Activated CD4-positive, alpha-beta T cell treated with anti-CD3 and anti-CD28 coated beads, Interleukin-2, amount 10 ng/mL, durations not matched to agents 24 days and 14 days (primary cell): Measurements from ENCODE around the gene RRAGD. TPM values are rescaled to one million over a fixed set of nuclear protein-coding genes. Genes with fewer than 3 reads are reported as not detected.

ENCODE experiments used
- DNase-seq: peaks from one replicate; pipeline ENCODE4 v3.0.0; 2022
- H3K27ac Mint-ChIP-seq: one replicate; pipeline ENCODE4 v1.8.0; 2022; ENCODE audit warnings: mild to moderate bottlenecking, mixed read lengths
- H3K27me3 Mint-ChIP-seq: one replicate; pipeline ENCODE4 v1.8.0; 2022; ENCODE audit warnings: mixed read lengths
- H3K36me3 Mint-ChIP-seq: one replicate; pipeline ENCODE4 v1.8.0; 2022; ENCODE audit warnings: low read depth, mild to moderate bottlenecking, mixed read lengths
- H3K4me1 Mint-ChIP-seq: one replicate; pipeline ENCODE4 v1.8.0; 2021; ENCODE audit warnings: mixed read lengths
- H3K4me3 Mint-ChIP-seq: one replicate; pipeline ENCODE4 v1.8.0; 2022; ENCODE audit warnings: mild to moderate bottlenecking, moderate library complexity, mixed read lengths
- H3K9me3 Mint-ChIP-seq: one replicate; pipeline ENCODE4 v1.8.0; 2021; ENCODE audit warnings: mixed read lengths
- intact Hi-C: fragments of 100-400 bp; cut with micrococcal nuclease; formaldehyde crosslinking; loops from one replicate; pipeline ENCODE4 v1.15.1; 2023
- total RNA-seq: library from RNA; stranded (reverse); gene quantifications from 2 replicates; pipeline ENCODE4 v1.2.3, GENCODE V29; 2022

Gene RRAGD
- total RNA-seq, 1 donor from 2014 or later = 10.9 TPM

DNA sequence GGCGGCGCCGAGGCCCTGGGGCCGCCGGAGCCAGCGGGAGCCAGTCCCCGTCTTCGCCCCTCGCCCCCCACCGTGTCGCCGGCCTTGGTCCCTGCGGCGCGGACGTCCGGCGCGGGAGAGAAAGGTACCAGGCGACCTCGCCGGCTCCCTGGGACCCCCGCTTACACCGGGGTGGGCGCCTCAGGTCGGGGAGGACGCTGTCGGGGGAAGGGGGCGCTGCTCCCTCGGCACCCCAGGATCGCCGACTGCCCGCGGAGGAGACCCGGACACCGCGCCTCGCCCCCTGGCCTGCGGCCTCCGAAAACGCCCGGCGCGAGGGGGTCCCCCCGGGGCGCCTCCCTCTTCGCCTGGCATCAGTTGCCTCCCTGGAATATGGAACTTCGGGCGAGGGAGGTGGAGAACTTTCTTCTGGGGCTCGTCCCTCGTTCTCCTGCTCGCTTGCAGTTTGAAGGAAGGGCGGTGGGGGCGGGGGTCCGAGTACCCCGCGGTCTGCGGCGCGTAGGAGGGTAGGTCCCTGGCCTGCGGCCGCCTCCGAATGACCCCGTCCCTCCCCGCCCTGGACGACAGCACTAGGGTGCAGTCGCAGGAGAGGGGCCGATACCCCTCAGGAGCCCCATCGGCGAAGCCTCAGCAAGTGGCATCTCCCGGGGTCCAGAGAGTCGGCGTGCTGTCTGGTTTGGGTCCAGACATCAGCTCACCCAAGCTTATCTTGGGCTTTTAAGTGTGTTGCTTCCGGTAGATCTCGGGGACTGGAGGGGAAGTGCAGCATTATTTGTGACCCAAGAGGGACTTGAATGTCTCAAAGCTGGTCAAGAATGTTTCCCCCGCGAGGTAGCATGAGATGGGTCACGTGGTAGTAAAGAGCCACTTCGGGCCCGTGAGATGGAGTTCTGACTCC is 21.4 kb upstream of the RRAGD start:
- no peaks in the 10 kb centered on the region for H3K36me3 Mint-ChIP-seq
- peaks cover 44% of the 10 kb centered on the region for H3K27me3 Mint-ChIP-seq
- H3K27ac Mint-ChIP-seq = peak overlapping the region; percentile 66
- no peaks in the 10 kb centered on the region for H3K9me3 Mint-ChIP-seq
- intact Hi-C loops = loop anchor here (1.0 to 10.0 kb wide), 4 partner anchors 44 to 391 kb away; partner anchors contain the start of genes CASP8AP2 and LYRM2
- DNase-seq = peak; percentile 73
- peak overlapping the region; percentile 81 for H3K4me3 Mint-ChIP-seq
- peaks cover 14% of the 10 kb centered on the region for H3K4me1 Mint-ChIP-seq

- Mint-ChIP-seq H3K4me3 (peak within 1 kb of the TSS; percentile 84), H3K27me3 (peaks cover 49% of the 10 kb centered on the region), H3K36me3 (no peaks in the 10 kb centered on the region), H3K27ac (peak within 1 kb of the TSS; percentile 66), H3K4me1 (peaks cover 14% of the 10 kb centered on the region), H3K9me3 (no peaks in the 10 kb centered on the region)
- peak; percentile 96 for DNase-seq
- intact Hi-C loops = loop anchor here (1.0 to 10.0 kb wide), 5 partner anchors 44 to 392 kb away; partner anchors contain the start of genes CASP8AP2 and LYRM2
Measured at GRCh38 chr6:89432875-89433251, 20.8 kb upstream of the RRAGD start, which contains the start of gene ANKRD6. ANKRD6 (plus strand) TSS chr6:89433152; CDS start chr6:89566977, 133,825 bp downstream.

DNA sequence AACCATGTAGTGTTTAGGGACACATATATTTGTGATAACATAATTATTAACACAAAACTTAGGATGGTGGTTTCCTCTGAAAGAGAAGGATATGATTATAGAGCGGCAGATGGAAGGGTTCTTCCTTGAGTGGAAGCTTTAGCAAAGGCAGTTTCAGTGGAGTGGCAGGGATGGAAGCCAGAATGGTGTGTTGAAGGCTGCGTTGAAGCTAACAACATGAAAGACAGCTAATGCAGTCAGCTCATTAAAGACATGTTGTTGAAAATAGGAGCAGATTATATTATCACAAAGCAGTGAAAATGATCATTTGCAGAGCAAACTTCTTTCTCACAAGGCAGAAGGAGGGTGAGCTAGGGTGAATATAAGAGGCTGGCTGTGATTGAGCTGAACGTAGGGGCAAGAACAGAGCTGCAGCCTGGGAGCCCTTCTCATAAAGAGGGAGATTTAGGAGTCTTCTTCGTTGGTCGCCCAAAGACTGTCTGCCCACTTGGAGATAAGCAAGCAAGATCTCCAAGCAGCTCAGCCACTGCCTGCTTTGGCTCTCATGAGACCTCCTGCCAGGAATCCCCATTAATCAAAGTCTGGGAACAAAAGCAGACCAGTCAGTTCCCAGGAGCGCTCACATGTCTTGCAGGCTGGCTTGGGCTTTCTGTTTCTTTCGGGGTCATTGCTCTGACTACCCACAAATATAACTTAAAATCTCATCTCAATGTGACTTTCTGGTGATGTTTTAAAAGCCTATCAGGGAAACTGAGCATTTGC is 18.3 kb upstream of the RRAGD start:
- Mint-ChIP-seq H3K9me3 (no peaks in the 10 kb centered on the region), H3K27ac (no peak overlapping the region), H3K4me1 (peaks cover 14% of the 10 kb centered on the region), H3K36me3 (no peaks in the 10 kb centered on the region), H3K27me3 (peaks cover 48% of the 10 kb centered on the region), H3K4me3 (no peak overlapping the region)
- DNase-seq = no peak
- intact Hi-C loops = loop anchor here (5.0 to 10.0 kb wide), 2 partner anchors 47 to 394 kb away; partner anchors contain the start of gene CASP8AP2

DNA sequence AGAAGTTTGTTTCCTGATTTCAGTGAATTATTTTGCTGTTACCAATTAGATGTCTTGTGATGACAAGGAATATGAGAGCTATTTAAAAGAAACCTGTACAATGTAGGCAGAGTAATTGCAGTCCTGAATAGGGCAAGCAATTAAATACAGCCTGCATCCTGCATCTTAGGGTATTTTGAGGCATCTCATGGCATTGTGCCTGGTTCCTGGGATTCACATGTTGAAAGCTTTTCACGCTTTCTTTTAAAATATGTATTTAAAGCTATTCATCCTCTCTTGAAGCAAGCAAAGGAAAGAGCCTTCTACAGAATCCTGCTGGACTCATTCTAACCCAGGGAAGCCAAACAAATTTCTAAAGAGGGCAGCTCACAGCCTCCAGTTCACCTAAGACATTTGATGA is 4.7 kb upstream of the RRAGD start:
- Mint-ChIP-seq H3K4me3 (no peak overlapping the region), H3K27ac (no peak overlapping the region), H3K4me1 (peaks cover 8% of the 10 kb centered on the region), H3K36me3 (no peaks in the 10 kb centered on the region), H3K9me3 (no peaks in the 10 kb centered on the region), H3K27me3 (peaks cover 43% of the 10 kb centered on the region)
- intact Hi-C loops = no loop called here
- DNase-seq = no peak

GRCh38 chr6:89415185-89415584 is 3.1 kb upstream of the RRAGD start:
- H3K27ac Mint-ChIP-seq = no peak overlapping the region
- H3K4me3 Mint-ChIP-seq = no peak overlapping the region
- H3K4me1 Mint-ChIP-seq = peaks cover 16% of the 10 kb centered on the region
- peaks cover 48% of the 10 kb centered on the region for H3K27me3 Mint-ChIP-seq
- H3K9me3 Mint-ChIP-seq = no peaks in the 10 kb centered on the region
- H3K36me3 Mint-ChIP-seq = no peaks in the 10 kb centered on the region
- DNase-seq = no peak
- intact Hi-C loops = no loop called here

DNA sequence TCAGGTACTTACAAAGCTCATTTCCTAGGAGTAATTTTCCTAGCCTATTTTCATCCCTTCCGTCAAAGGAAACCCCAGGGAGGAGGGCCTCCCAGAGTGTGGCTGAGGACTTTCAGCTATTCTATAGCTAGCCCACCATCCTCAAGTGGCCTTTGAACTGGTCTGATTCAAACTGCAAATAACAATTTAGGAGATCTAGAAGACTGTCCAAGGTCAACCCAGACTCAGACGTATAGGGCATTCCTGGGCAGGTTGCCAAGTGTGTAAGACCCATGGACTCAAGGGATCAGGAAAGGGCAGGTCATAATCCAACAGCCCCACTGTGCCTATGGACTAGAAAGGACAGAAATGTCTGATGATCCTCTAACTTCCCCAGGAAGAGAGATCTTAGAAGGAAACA is 2.1 kb upstream of the RRAGD start:
- no peak overlapping the region for H3K27ac Mint-ChIP-seq
- no peaks in the 10 kb centered on the region for H3K36me3 Mint-ChIP-seq
- no peak overlapping the region for H3K4me3 Mint-ChIP-seq
- H3K9me3 Mint-ChIP-seq = no peaks in the 10 kb centered on the region
- H3K4me1 Mint-ChIP-seq = peaks cover 17% of the 10 kb centered on the region
- intact Hi-C loops = no loop called here
- DNase-seq = no peak
- peaks cover 48% of the 10 kb centered on the region for H3K27me3 Mint-ChIP-seq

- intact Hi-C loops = loop anchor here (2.0 kb wide), 1 partner anchor 56 kb away; no protein-coding TSS in a partner anchor
- H3K27ac Mint-ChIP-seq = no peak overlapping the region
- peaks cover 50% of the 10 kb centered on the region for H3K27me3 Mint-ChIP-seq
- no peaks in the 10 kb centered on the region for H3K36me3 Mint-ChIP-seq
- H3K9me3 Mint-ChIP-seq = no peaks in the 10 kb centered on the region
- peak overlapping the region; percentile 97 for H3K4me3 Mint-ChIP-seq
- peaks cover 17% of the 10 kb centered on the region for H3K4me1 Mint-ChIP-seq
- DNase-seq = no peak
Measured at GRCh38 chr6:89413006-89413400, 930 bp upstream of the RRAGD start.

GRCh38 chr6:89411145-89412070 is 665 bp downstream of the RRAGD start:
- intact Hi-C loops = loop anchor here (1.0 to 2.0 kb wide), 2 partner anchors 55 to 331 kb away; partner anchors contain the start of gene PNRC1
- Mint-ChIP-seq H3K27me3 (peaks cover 44% of the 10 kb centered on the region), H3K9me3 (no peaks in the 10 kb centered on the region), H3K27ac (peak overlapping the region; percentile 20), H3K36me3 (no peaks in the 10 kb centered on the region), H3K4me1 (peaks cover 17% of the 10 kb centered on the region), H3K4me3 (peak overlapping the region; percentile 97)
- DNase-seq = peak; percentile 80

DNA sequence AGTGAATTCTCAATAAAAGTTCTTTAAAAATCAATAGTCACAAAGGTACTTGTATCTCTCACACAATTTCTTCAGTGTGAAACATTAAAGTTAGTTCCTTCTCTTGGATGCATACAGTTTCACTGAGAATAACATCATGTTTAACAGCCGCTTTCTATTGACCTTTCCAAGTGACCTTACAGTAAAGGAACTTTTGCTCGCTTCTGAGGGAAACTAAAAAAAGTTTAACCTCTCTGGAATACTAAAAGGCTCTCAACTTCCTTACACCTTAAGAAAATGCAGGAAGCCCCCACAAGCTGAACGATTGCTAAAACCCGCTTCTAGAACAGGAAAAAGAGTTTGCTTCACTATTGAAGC is 1.3 kb downstream of the RRAGD start:
- Mint-ChIP-seq H3K27me3 (peaks cover 38% of the 10 kb centered on the region), H3K27ac (no peak overlapping the region), H3K9me3 (no peaks in the 10 kb centered on the region), H3K4me3 (peak overlapping the region; percentile 97), H3K4me1 (peaks cover 21% of the 10 kb centered on the region), H3K36me3 (no peaks in the 10 kb centered on the region)
- intact Hi-C loops = loop anchor here (1.0 kb wide), 1 partner anchor 35 kb away; no protein-coding TSS in a partner anchor
- DNase-seq = no peak

DNA sequence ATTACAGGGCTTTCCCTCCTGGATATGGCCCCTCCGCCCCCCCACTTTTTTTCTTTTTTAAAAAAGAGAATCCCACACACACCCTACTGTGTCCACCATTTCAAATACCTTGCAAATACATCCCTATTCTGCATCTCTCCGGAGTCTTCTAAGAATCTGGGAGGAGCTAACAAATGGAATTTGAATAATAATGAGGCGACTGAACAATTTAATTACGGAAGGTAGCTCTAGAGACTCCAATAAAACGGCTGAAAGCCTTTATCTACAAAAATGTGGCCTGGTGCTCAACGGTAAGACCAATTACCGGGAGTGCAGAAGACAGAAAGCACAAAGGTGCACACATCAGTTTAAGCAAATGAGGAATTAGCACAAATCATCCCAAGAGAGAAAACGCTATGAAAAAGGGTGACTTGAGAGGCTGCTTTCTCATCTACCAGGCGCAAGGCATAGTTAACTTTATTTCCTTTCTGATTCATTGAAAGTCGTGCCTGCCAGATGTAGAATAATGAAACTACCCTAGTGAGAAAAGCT is 1.8 kb downstream of the RRAGD start:
- Mint-ChIP-seq H3K4me3 (peak overlapping the region; percentile 97), H3K36me3 (no peaks in the 10 kb centered on the region), H3K9me3 (no peaks in the 10 kb centered on the region), H3K27ac (no peak overlapping the region), H3K4me1 (peaks cover 21% of the 10 kb centered on the region), H3K27me3 (peaks cover 35% of the 10 kb centered on the region)
- intact Hi-C loops = loop anchor here (1.0 kb wide), 1 partner anchor 35 kb away; no protein-coding TSS in a partner anchor
- DNase-seq = no peak

DNA sequence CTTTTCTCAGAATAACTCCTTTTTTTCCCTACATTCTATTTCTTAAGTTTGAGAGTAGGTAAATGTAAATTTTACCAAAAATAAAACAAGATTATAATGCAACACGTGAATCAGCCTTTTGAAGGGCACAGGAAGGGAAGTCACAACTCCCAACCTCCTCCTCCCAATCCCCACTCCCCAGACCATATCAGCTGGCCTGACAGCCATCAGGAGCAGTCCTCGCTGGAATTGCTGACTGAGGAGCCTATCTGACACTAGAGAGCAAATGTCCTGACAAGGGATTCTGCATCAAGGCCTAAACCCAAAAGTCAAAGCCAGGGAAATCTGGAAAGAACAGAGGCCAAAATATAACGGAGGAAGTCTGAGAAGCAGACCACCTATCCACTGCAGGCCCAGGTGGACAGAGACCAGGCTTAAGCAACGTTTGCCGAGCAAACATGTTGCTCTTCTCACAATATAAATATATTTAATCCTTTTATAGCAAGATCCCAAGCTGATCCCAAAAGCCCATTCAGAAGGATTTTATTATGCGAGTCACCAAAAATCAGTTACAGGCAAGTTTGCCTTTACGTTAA is 2.5 kb downstream of the RRAGD start:
- Mint-ChIP-seq H3K9me3 (no peaks in the 10 kb centered on the region), H3K27me3 (peaks cover 28% of the 10 kb centered on the region), H3K27ac (no peak overlapping the region), H3K4me3 (no peak overlapping the region), H3K36me3 (no peaks in the 10 kb centered on the region), H3K4me1 (peaks cover 21% of the 10 kb centered on the region)
- no peak for DNase-seq
- intact Hi-C loops = loop anchor here (1.0 kb wide), 1 partner anchor 34 kb away; no protein-coding TSS in a partner anchor

- no peaks in the 10 kb centered on the region for H3K36me3 Mint-ChIP-seq
- peaks cover 14% of the 10 kb centered on the region for H3K4me1 Mint-ChIP-seq
- no peak overlapping the region for H3K27ac Mint-ChIP-seq
- intact Hi-C loops = no loop called here
- no peak for DNase-seq
- H3K9me3 Mint-ChIP-seq = no peaks in the 10 kb centered on the region
- H3K4me3 Mint-ChIP-seq = no peak overlapping the region
- H3K27me3 Mint-ChIP-seq = peaks cover 15% of the 10 kb centered on the region
Measured at GRCh38 chr6:89406141-89406540, 5.9 kb downstream of the RRAGD start.
